HEK293 (cell line): ENCODE measurements around the gene CRYAB.

Source experiments
- CTCF ChIP-seq: fragments of 450-650 bp; formaldehyde crosslinking; IDR thresholded peaks from 2 replicates; pipeline ENCODE4 v1.5.1; 2016; ENCODE audit warnings: missing biosample characterization, missing genetic modification characterization
- REST ChIP-seq: fragments of 450-650 bp; formaldehyde crosslinking; IDR thresholded peaks from 2 replicates; pipeline ENCODE4 v1.5.1; 2016; ENCODE audit warnings: missing biosample characterization, missing genetic modification characterization
- ZBTB1 ChIP-seq: fragments of 450-650 bp; formaldehyde crosslinking; IDR thresholded peaks from 2 replicates; pipeline ENCODE4 v1.5.1; 2016; ENCODE audit warnings: missing biosample characterization, missing genetic modification characterization
- ZNF24 ChIP-seq: fragments of 450-650 bp; formaldehyde crosslinking; IDR thresholded peaks from 2 replicates; pipeline ENCODE4 v1.5.1; 2016; ENCODE audit warnings: missing biosample characterization, missing genetic modification characterization
- ZNF529 ChIP-seq: fragments of 450-650 bp; formaldehyde crosslinking; IDR thresholded peaks from 2 replicates; pipeline ENCODE4 v1.5.1; 2017; ENCODE audit warnings: missing genetic modification characterization, missing biosample characterization; ENCODE audit not compliant: insufficient replicate concordance

DNA sequence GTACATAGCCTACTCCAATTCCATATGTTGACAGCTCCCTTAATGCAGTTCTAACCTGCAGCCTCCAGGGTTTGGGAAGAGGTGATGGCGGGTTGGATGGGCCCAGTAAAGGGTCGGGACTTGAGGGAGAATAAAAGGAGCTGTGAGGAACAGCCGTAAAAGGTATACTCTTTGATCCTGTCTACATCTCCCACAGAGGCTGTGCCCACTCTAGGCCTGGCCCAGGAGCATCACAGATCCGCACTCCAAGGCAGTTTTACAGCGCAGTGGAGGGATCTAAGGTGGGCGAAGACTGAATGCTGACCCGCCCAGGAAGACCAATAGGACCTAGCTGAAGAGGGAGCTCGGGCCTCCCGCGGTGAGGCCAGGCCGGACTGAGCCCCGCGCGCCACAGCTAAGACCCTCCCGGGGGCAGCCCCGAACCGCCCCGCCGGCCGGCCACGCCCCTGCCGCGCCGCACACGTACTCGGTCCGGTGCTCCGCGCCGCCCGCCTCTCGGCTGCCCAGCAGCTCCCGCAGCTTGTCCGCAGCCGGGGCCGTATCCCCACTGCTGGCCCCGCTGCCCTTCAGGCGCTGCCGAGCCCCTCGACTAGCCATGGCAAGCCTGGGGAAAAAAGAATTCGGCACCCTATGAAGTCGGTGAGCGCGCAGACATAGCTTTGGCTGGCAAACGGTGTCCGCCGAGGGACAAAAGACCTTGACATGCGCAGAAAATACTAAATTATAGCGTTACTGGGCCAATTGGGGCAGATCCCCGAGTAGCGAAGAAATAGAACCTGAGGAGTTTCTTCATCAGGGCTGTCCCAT, 40.5 kb downstream of the CRYAB start, which contains the start of gene ALG9:
- TF ChIP-seq CTCF (tag by site-specific recombination) = peak; percentile 44; the same call in 1 of the 2 replicates
- no peak for TF ChIP-seq ZBTB1 (tag by site-specific recombination)
- no peak for TF ChIP-seq ZNF24
- no peak for TF ChIP-seq REST (tag by site-specific recombination)
- no peak for TF ChIP-seq ZNF529 (tag by site-specific recombination)
